A549 (cell line): ENCODE data around the gene KPNA2. TPM values are rescaled to one million over a fixed set of nuclear protein-coding genes. Genes with fewer than 3 reads are reported as not detected.
A peak's percentile ranks its signal among the peaks of the same experiment; 100 is the strongest.

Experiments used
- ATAC-seq, 2 experiments: fragments of 200-7000 bp in 1 of 2; fragments of >200 bp in 1 of 2; cut with Nextera tagmentation in 1 of 2; cut with Tn5 transposase in 1 of 2; 3 replicates each; pipeline versions ENCODE4 v1.8.0 to v1.9.1; 2018 to 2020; ENCODE audit warnings: mild to moderate bottlenecking in 1 of 2, moderate library complexity in 1 of 2
- CTCF ChIA-PET: fragments of 300-600 bp; sonication (Branson Sonifier 250); formaldehyde crosslinking; extraction: SDS; loops from one replicate; lab custom pipeline; 2021; ENCODE audit warnings: antibody characterized with exemption, inconsistent platforms; lab: Yijun Ruan, JAX
- POLR2A ChIA-PET: fragments of 350-600 bp; formaldehyde crosslinking; extraction: SDS; loops from one replicate; lab custom pipeline; 2021; ENCODE audit warnings: antibody characterized with exemption, inconsistent platforms; lab: Yijun Ruan, JAX
- DNase-seq, 2 experiments: peaks; one replicate each; pipeline versions ENCODE4 v3.0.0 to v3.0.0-alpha.2; 2011 to 2016; ENCODE audit warnings: low read depth in 1 of 2, low spot score in 1 of 2
- FAIRE-seq: peaks from 2 replicates; lab custom pipeline; 2011; peaks lifted over from hg19 to GRCh38; lab: Jason Lieb, UNC
- H3K27ac ChIP-seq, 2 experiments: fragments of >200 bp; sonication (Bioruptor Twin); formaldehyde crosslinking; 3 replicates each; pipeline ENCODE4 v1.5.1; 2016 to 2017
- H3K4me1 ChIP-seq: fragments of >200 bp; sonication (Bioruptor Twin); formaldehyde crosslinking; 3 replicates; pipeline ENCODE4 v1.6.1; 2016
- H3K4me2 ChIP-seq: fragments of >200 bp; sonication (Bioruptor Twin); formaldehyde crosslinking; 3 replicates; pipeline ENCODE4 v1.6.1; 2016
- H3K4me3 ChIP-seq: fragments of >200 bp; sonication (Bioruptor Twin); formaldehyde crosslinking; 3 replicates; pipeline ENCODE4 v1.5.1; 2016
- H3K9me3 ChIP-seq: fragments of >200 bp; sonication (Bioruptor Twin); formaldehyde crosslinking; 3 replicates; pipeline ENCODE4 v1.6.1; 2016
- CBX2 ChIP-seq: fragments of 200-600 bp; sonication (generic); IDR thresholded peaks from 2 replicates; pipeline ENCODE4 v1.6.1; 2016; ENCODE audit warnings: low read depth, mild to moderate bottlenecking, borderline replicate concordance
- CEBPB ChIP-seq, 2 experiments: fragments of >200 bp in 1 of 2; sonication (Bioruptor Twin) in 1 of 2; formaldehyde crosslinking in 1 of 2; IDR thresholded peaks; 2 replicates each; pipeline ENCODE4 v1.6.1; 2012 to 2016
- CHD2 ChIP-seq: fragments of 150-350 bp; IDR thresholded peaks from 2 replicates; pipeline ENCODE4 v1.6.1; 2014; ENCODE audit warnings: low read length; ENCODE audit not compliant: partially characterized antibody
- ELK1 ChIP-seq: fragments of 150-350 bp; IDR thresholded peaks from 2 replicates; pipeline ENCODE4 v1.6.1; 2014; ENCODE audit warnings: low read depth, mild to moderate bottlenecking, low read length
- FOSB ChIP-seq: fragments of 250-450 bp; sonication (Bioruptor Pico); IDR thresholded peaks from 2 replicates; pipeline ENCODE4 v1.5.0; 2020; ENCODE audit warnings: mild to moderate bottlenecking, moderate library complexity
- GATA3 ChIP-seq: IDR thresholded peaks from 2 replicates; pipeline ENCODE4 v1.6.1; 2012; ENCODE audit warnings: borderline replicate concordance
- HDAC2 ChIP-seq: fragments of 200-600 bp; sonication (generic); IDR thresholded peaks from 2 replicates; pipeline ENCODE4 v1.6.1; 2016
- HOXA7 ChIP-seq: fragments of 250-450 bp; sonication (Bioruptor Pico); IDR thresholded peaks from 2 replicates; pipeline ENCODE4 v1.5.0; 2020; ENCODE audit warnings: mild to moderate bottlenecking, moderate library complexity
- HOXB5 ChIP-seq: fragments of 250-450 bp; sonication (Bioruptor Pico); IDR thresholded peaks from 2 replicates; pipeline ENCODE4 v1.5.0; 2020; ENCODE audit warnings: mild to moderate bottlenecking, moderate library complexity
- JUN ChIP-seq, 2 experiments: fragments of >200 bp; sonication (Bioruptor Twin); formaldehyde crosslinking; IDR thresholded peaks; 2 replicates in 1 of 2; 3 replicates in 1 of 2; pipeline ENCODE4 v1.6.1; 2016 to 2017
- JUNB ChIP-seq: fragments of >200 bp; sonication (Bioruptor Twin); formaldehyde crosslinking; IDR thresholded peaks from 2 replicates; pipeline ENCODE4 v1.6.1; 2016
- KDM1A ChIP-seq: fragments of 200-600 bp; sonication (generic); IDR thresholded peaks from 2 replicates; pipeline ENCODE4 v1.6.1; 2016; ENCODE audit warnings: low read depth, mild to moderate bottlenecking
- KDM5A ChIP-seq: fragments of 200-600 bp; sonication (generic); IDR thresholded peaks from 2 replicates; pipeline ENCODE4 v1.6.1; 2016; ENCODE audit warnings: antibody characterized with exemption, mild to moderate bottlenecking
- MAX ChIP-seq: IDR thresholded peaks from 2 replicates; pipeline ENCODE4 v1.6.1; 2012
- MAZ ChIP-seq: fragments of 150-350 bp; IDR thresholded peaks from 2 replicates; pipeline ENCODE4 v1.6.1; 2014; ENCODE audit warnings: antibody characterized with exemption, low read depth, low read length, borderline replicate concordance
- NR3C1 ChIP-seq: fragments of >200 bp; sonication (Bioruptor Twin); formaldehyde crosslinking; IDR thresholded peaks from 3 replicates; pipeline ENCODE4 v1.6.1; 2017
- PBX3 ChIP-seq: IDR thresholded peaks from 2 replicates; pipeline ENCODE4 v1.6.1; 2012
- PHF8 ChIP-seq: fragments of 200-600 bp; sonication (generic); IDR thresholded peaks from 2 replicates; pipeline ENCODE4 v1.6.1; 2016; ENCODE audit warnings: low read depth, mild to moderate bottlenecking, antibody characterized with exemption, moderate library complexity, borderline replicate concordance
- POLR2A ChIP-seq: IDR thresholded peaks from 2 replicates; pipeline ENCODE4 v1.6.1; 2012; ENCODE audit warnings: mild to moderate bottlenecking, low read length
- RAD21 ChIP-seq, 2 experiments: fragments of >200 bp in 1 of 2; sonication (Bioruptor Twin) in 1 of 2; formaldehyde crosslinking in 1 of 2; IDR thresholded peaks in 1 of 2; conservative IDR thresholded peaks in 1 of 2; 2 replicates in 1 of 2; 3 replicates in 1 of 2; pipeline ENCODE4 v1.6.1; 2012 to 2018; ENCODE audit warnings: inconsistent platforms in 1 of 2
- RCOR1 ChIP-seq: fragments of 150-350 bp; IDR thresholded peaks from 2 replicates; pipeline ENCODE4 v1.6.1; 2014; ENCODE audit warnings: antibody characterized with exemption, low read length, low read depth
- RNF2 ChIP-seq: fragments of 200-600 bp; sonication (generic); IDR thresholded peaks from 2 replicates; pipeline ENCODE4 v1.6.1; 2016; ENCODE audit warnings: low read depth, mild to moderate bottlenecking, antibody characterized with exemption, moderate library complexity, borderline replicate concordance
- SMC3 ChIP-seq: fragments of >200 bp; sonication (Bioruptor Twin); formaldehyde crosslinking; IDR thresholded peaks from 3 replicates; pipeline ENCODE4 v1.6.1; 2018; ENCODE audit warnings: inconsistent platforms
- SREBF2 ChIP-seq: fragments of 450-650 bp; IDR thresholded peaks from 2 replicates; pipeline ENCODE4 v1.6.1; 2014; ENCODE audit warnings: mild to moderate bottlenecking, moderate library complexity
- TFCP2L1 ChIP-seq: fragments of 250-450 bp; sonication (Bioruptor Pico); IDR thresholded peaks from 2 replicates; pipeline ENCODE4 v1.5.0; 2021; ENCODE audit warnings: mild to moderate bottlenecking
- TP53 ChIP-seq: fragments of 250-450 bp; sonication (Bioruptor Pico); IDR thresholded peaks from 2 replicates; pipeline ENCODE4 v1.5.0; 2021; ENCODE audit warnings: mild to moderate bottlenecking, moderate library complexity
- USF2 ChIP-seq: fragments of 450-650 bp; IDR thresholded peaks from 2 replicates; pipeline ENCODE4 v1.6.1; 2014; ENCODE audit warnings: antibody characterized with exemption
- ZC3H11A ChIP-seq: fragments of 450-650 bp; IDR thresholded peaks from 2 replicates; pipeline ENCODE4 v1.6.1; 2014; ENCODE audit warnings: antibody characterized with exemption, mild to moderate bottlenecking
- ZSCAN20 ChIP-seq: fragments of 250-450 bp; sonication (Bioruptor Pico); IDR thresholded peaks from 2 replicates; pipeline ENCODE4 v1.8.0; 2022; ENCODE audit warnings: mild to moderate bottlenecking, moderate library complexity
- WGBS: methylation state at CpG from one replicate; pipeline ENCODE4 v1.1.6; 2017; ENCODE audit errors: missing lambda C conversion rate; 5-methylcytosine and 5-hydroxymethylcytosine counted together
- polyA plus RNA-seq, 4 experiments: library from polyadenylated mRNA; depleted of rRNA in 3 of 4; stranded (reverse); fragments of >200 nt; fragmentation: RNase III in 1 of 4; extraction: RNeasy Plus Mini Kit Qiagen cat#74134 plus additional on column Dnase treatment in 1 of 4; gene quantifications; 2 replicates in 3 of 4; 3 replicates in 1 of 4; pipeline ENCODE4 v1.2.3, GENCODE V29; 2011 to 2017
- TF ChIP-seq, protein P1 (sequence below): fragments of 250-450 bp; sonication (Bioruptor Pico); IDR thresholded peaks from 2 replicates; pipeline ENCODE4 v1.5.0; 2020; ENCODE audit warnings: low read depth, mild to moderate bottlenecking, moderate library complexity
- TF ChIP-seq, protein P2 (sequence below): fragments of >200 bp; sonication (Bioruptor Twin); formaldehyde crosslinking; IDR thresholded peaks from 3 replicates; pipeline ENCODE4 v1.6.1; 2016

KPNA2 gene
- polyA plus RNA-seq, 2 of the 4 experiments (the other 2 are of a cell fraction) = 382 to 700 TPM

GRCh38 chr17:67993153-67993997, 42.2 kb upstream of the KPNA2 start:
- CTCF ChIA-PET = interaction anchor here (1.1 to 4.0 kb wide), 5 partner anchors 14 to 194 kb away, joined by 3 to 20 read pairs (median 3); no protein-coding TSS in a partner anchor
- POLR2A ChIA-PET = interaction anchor here (0.6 to 2.2 kb wide), 7 partner anchors 16 to 112 kb away, joined by 3 to 19 read pairs (median 4); partner anchors contain the start of gene KPNA2

More at GRCh38 chr17:67993153-67993997, 42.2 kb upstream of the KPNA2 start:
- H3K4me3 ChIP-seq = peak overlapping the region; percentile 78
- H3K4me2 ChIP-seq = peak overlapping the region; percentile 92
- FAIRE-seq (no peak), ATAC-seq (peak; percentile 77 to 83)
- H3K27ac ChIP-seq = peak overlapping the region; percentile 93 to 95
- TF ChIP-seq SMC3 = no peak
- no peak for TF ChIP-seq HOXA7 (CRISPR knock-in tag)
- 0 out of 2 replicates have a peak, but pooled peaks have one; percentile 27 for TF ChIP-seq TFCP2L1 (CRISPR knock-in tag)
- TF ChIP-seq TP53 (CRISPR knock-in tag) = no peak
- TF ChIP-seq JUNB = no peak
- TF ChIP-seq FOSB = no peak
- TF ChIP-seq RNF2 = 0 out of 2 replicates have a peak, but pooled peaks have one; percentile 46
- no peak for TF ChIP-seq CEBPB (IDR thresholded peaks at IDR 0.05)
- TF ChIP-seq POLR2A = peak; percentile 68
- TF ChIP-seq HOXB5 (CRISPR knock-in tag) = peak; percentile 43; the same call in 1 of the 2 replicates
- peak; percentile 64; the same call in 1 of the 2 replicates for TF ChIP-seq MAX
- TF ChIP-seq NR3C1 = no peak
- TF ChIP-seq PBX3 = 0 out of 2 replicates have a peak, but pooled peaks have one; percentile 8
- 0 out of 2 replicates have a peak, but pooled peaks have one; percentile 39 for TF ChIP-seq ZSCAN20 (CRISPR knock-in tag)
- TF ChIP-seq RCOR1 = no peak
- TF ChIP-seq, protein P1, sequence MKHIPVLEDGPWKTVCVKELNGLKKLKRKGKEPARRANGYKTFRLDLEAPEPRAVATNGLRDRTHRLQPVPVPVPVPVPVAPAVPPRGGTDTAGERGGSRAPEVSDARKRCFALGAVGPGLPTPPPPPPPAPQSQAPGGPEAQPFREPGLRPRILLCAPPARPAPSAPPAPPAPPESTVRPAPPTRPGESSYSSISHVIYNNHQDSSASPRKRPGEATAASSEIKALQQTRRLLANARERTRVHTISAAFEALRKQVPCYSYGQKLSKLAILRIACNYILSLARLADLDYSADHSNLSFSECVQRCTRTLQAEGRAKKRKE = 0 out of 2 replicates have a peak, but pooled peaks have one; percentile 44
- no peak for TF ChIP-seq HDAC2
- TF ChIP-seq USF2 = no peak
- 0 out of 2 replicates have a peak, but pooled peaks have one; percentile 61 for TF ChIP-seq MAZ
- no peak for TF ChIP-seq GATA3
- no peak for TF ChIP-seq CHD2
- TF ChIP-seq, protein P2, sequence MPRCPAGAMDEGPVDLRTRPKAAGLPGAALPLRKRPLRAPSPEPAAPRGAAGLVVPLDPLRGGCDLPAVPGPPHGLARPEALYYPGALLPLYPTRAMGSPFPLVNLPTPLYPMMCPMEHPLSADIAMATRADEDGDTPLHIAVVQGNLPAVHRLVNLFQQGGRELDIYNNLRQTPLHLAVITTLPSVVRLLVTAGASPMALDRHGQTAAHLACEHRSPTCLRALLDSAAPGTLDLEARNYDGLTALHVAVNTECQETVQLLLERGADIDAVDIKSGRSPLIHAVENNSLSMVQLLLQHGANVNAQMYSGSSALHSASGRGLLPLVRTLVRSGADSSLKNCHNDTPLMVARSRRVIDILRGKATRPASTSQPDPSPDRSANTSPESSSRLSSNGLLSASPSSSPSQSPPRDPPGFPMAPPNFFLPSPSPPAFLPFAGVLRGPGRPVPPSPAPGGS = peak; percentile 72; the same call in 1 of the 3 replicates
- no peak for TF ChIP-seq ZC3H11A
- TF ChIP-seq KDM1A = no peak
- no peak for TF ChIP-seq SREBF2
- TF ChIP-seq RAD21 (conservative IDR thresholded peaks at IDR 0.05 in 1 of 2, IDR thresholded peaks at IDR 0.05 in 1 of 2) = no peak
- peak; percentile 85 for TF ChIP-seq PHF8
- TF ChIP-seq CBX2 = no peak
- TF ChIP-seq JUN (IDR thresholded peaks at IDR 0.05) = peak; percentile 57 to 88; a peak in 4 of 5 replicates
- 0 out of 2 replicates have a peak, but pooled peaks have one; percentile 29 for TF ChIP-seq KDM5A
- no peak for TF ChIP-seq ELK1
- TF ChIP-seq, all 56 proteins: peak for 13
- DNase-seq = peak; percentile 77 to 90
- peaks cover 23% of the 10 kb centered on the region for H3K4me1 ChIP-seq
- H3K9me3 ChIP-seq = no peaks in the 10 kb centered on the region
- WGBS = 1% methylated on average over 35 of the region's 144 CpGs
